Measurements from ENCODE around the gene TNFRSF18.

Gene TNFRSF18

DNA sequence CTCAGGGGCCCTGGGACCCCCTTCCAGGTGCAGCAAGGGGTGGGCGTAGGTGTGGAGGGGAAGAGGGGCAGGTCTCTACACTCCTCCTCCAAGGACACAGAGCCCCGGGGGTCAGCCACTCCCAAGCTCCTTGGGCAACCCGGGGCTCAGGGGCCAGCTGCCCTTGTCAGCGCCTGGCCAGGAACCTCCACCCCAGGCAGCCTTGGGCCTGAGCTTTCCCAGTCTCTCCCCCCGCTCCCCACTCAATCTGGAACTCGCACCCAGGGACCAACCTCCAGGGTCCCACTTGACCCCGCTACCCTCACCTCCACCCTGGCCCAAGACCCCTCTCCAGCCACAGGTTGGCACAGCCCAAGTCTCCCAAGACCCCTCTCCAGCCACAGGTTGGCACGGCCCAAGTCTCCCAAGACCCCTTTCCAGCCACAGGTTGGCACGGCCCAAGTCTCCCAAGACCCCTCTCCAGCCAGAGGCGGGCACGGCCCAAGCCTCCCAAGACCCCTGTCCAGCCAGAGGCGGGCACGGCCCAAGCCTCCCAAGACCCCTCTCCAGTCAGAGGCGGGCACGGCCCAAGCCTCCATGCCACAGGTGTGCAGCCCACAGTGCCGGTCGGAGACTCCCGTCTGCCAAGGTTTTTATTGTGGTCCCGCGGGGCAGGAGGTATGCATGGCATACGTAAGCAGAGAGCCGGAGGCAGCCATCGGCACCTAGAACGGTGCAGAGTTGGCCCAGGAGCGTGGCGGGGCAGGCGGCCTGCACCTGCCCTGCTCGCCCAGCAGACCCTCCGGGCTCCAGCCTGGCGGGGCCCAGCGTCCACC lies 4.5 kb upstream of the TNFRSF18 start:
- DNase-seq, result no peak

- DNase-seq, result no peak
Measured at GRCh38 chr1:1208713-1209433, 2.5 kb upstream of the TNFRSF18 start.

DNA sequence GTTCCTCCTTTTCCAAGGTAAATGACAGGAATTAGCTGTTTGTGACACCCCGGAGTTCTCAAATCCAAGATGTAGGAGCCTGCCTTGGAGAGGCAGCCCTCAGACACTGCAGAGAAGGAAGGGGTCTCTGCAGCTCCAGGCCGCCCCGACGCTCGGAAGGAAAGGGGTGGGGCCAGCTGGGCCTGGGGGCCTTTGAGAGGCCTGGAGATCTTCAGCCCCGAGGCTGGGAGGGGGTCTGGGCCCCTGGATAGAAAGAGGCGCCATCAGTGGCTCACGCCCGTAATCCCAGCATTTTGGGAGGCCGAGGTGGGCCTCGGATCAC lies 1.1 kb upstream of the TNFRSF18 start:
- DNase-seq, result no peak

- DNase-seq, result no peak
Measured at GRCh38 chr1:1206966-1207531, 657 bp upstream of the TNFRSF18 start.

DNA sequence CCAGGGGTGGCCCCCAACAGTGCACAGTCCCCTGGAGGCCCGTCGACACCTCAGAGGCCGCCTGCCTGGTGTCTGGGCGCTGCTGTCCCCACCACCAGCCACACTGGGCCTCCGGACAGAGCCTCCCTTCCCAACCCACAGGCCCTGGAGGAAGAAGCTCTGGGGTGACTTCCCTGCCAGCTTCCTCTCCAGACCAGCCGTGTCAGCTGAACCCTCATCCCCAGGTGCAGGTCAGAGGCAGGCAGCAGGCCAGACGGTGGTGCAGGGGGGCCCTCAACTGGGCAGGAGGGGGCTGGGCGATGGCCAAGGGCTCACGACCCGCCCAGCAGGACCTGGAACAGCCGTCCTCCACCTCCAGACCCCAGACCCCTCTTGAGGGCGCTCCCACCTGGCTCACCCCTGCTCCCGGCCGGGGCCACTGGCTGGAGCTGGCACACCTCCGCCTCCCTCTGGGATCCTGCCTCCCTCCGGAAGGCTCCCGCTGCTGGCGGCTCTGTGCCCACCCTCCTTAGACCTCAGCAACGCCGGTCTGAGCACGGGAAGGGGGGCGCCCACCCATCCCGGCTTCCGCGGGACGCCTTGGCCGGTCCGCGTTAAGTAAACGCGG lies 520 bp downstream of the TNFRSF18 start:
- no peak for DNase-seq

DNA sequence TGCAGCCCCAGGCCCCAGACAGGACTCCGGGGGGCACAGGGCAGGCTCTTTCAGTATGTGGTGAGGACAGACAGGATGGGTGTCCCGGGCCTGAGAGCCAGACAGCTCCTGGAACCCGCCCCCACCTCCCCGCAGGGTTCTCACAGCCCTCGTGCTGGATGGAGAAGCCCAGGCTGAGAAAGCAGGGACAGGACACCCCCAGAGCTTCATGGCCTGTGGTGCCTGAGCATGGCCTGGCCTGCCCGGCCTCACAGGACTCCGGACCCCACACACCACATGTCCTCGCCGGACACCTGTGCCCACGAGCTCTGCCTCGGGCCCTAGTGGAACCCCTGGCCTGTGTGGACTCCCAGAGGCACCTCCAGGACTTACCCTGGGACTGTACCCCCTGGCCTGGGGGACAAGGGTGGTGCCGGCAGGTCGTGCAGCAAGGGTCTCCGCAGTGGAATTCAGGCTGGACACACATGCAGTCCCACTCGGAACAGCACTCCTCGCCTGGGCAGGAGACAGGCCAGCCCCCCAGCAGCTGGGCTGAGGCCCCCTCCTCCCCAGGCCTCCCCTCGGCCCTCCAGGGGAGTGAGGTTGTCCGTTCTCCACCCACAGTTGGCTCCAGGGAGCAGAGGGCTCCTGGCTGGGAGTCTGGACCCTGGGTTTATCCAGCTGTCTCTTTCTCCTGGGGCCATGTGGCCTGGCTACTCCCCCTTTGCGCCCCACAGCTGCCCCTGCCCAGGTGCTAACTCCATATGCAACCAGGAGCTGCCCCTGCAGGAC lies 1.2 kb downstream of the TNFRSF18 start:
- DNase-seq, result no peak

GRCh38 chr1:1204425-1204920 lies 1.9 kb downstream of the TNFRSF18 start:
- DNase-seq, result no peak

GRCh38 chr1:1203561-1204424 lies 2.6 kb downstream of the TNFRSF18 start:
- no peak for DNase-seq

DNA sequence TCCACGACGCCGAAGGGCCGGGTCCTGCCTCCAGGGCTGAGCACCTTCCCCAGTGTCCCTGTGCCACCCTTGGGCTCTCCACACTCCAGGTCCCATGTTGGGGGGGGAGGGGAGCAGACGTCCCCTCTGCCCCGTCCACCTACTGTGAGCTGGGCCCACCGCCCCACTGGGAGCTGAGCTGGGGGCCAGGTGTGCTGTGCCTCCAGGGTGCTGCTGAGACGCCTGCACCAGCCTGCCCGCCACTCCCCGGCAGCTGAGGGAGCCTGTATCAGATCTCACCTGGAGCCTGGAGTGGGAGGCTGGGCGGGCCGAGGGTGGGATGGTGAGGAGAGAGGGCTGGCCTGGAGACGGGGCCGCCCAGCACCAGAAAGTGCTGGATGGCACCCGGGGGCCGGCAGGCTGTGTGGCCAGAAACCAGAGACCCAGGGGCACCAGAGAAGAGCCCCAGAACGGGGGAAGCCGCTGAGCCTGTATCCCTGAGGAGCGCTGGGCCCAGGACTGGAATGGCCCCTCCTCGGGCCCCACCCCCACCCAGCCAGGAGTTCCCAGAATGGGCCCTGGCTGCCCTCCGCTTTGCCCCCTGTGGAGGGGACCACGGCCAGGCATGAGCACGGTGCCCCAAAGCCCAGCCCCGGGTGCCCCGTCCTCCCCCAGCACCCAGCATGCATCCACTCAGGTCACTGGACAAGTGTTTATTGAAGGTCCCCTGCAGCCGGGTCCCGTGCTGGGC lies 3.4 kb downstream of the TNFRSF18 start:
- DNase-seq, result no peak

GRCh38 chr1:1200876-1201810 lies 5.2 kb downstream of the TNFRSF18 start:
- no peak for DNase-seq

DNA sequence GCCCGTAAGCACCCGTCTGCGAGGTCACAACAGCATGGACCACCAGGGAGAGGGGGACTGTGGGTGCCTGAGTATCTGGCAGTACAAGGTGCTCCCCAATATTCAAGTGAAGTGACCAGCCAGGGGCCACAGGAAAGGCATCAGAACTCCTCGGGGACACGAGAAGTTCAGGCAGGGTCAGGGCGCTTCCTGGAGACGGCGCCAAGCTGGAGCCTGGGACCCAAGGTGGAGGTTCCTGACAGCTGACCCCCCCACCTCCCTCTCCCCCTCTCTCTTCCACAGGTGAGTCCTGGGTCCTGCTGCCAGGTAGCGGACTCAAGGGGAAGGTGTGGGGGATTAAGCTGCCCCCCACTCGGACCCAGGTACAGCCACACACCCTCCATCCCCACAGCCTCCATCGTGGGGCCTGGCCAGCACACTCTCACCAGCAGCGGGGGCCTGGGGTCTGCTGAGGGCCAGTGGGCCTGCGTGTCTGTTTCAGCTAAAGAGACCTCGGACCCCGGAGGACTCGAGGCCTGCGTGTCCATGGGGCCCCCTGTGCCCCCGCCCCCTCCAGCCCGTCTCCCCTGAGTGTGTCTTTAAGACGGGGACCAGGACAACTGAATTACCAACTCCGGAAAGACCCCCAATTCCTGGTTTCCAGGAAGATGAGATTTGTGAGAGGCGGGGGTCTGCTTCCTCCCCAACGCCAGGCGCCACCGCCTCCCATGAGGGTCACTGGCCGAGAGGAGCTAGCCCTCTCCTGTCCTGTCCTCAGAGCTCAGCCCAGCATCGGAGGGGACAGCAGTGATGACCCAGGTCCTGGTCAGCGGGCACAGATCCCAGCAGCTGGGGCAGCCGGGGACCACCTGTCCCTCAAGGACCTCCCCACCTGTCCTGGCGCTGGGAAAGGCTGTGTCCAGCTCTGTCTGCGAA lies 6.2 kb downstream of the TNFRSF18 start:
- DNase-seq, result no peak

DNA sequence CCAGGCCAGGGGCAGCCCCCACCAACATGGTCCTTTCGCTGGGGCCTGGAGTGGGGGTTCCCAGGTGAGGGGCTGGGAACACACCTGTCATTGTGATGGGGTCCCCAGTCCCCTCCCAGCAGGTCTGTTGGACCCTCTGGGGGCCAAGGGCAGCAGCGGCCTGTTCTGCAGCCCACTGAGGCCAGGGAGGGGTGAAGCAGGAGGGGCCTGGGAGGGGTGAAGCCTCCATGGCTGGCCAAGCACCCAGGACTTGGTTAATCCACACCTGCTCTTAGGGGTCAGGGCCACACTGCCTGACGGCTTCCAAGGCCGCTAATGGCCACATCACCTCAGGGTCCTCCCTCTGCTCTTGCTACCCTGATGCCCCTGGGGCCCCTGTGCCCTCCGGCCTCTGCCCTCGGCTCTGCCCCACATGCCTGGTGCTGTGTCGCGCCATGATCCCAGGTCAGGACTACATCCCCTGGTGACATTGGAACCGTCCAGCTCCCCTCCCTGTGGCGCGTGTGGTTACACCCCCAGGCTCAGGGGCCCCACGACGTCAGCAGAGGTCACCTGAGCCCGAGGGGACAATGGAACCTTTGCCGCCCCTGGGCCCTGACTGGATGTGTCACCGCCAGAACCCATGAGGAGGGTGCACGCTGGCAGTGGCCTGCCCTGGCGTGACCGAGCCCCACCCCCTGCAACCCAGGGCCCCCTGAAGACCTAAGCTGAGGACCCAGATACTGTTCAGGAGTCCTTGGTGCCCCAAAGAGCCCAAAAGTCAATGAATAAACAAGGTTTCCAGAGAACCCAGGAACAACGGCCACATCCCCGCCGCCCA lies 7.0 kb downstream of the TNFRSF18 start:
- DNase-seq, result no peak

- DNase-seq, result no peak
Measured at GRCh38 chr1:1198423-1199140, 7.8 kb downstream of the TNFRSF18 start.

DNA sequence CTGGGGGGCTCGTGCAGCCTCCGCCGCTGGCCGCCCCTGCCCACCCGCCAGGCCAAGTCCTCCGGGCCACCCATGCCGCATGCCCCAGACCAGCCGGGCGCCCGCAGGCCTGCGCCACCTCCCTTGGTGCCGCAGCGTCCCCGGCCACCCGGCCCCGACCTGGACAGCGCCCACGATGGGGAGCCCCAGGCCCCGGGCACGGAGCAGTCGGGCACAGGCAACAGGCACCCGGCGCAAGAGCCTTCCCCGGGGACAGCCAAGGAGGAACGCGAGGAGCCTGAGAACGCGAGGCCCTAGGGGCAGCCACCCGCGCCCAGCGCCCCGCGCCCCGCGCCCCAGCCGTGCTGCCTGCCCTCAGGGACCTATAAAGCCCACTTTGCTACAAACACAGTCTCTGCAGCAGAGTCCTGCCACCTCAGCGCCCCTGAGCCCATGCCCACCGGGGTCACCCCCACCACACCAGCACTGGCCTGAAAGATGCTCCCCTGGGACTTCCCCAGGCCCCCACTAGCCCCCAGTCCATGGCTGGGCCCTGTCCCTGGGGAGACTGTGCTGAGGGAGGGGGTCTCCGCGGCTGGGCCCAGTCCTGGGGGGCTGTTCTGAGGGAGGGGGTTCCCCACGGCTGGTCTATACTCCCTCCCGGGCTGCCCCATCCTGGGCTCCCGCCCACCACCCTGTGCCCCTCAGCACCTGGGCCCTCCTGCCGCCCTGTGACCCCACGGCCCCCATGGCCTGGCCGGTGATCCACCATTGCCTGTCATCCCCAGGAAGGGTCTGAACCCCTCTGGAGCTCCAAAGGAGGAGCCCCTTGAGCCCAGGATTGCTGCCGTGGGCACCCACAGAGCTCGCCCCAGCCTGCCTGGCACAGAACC lies 8.6 kb downstream of the TNFRSF18 start:
- DNase-seq, result no peak

- DNase-seq, result no peak
Measured at GRCh38 chr1:1197188-1197500, 9.2 kb downstream of the TNFRSF18 start.

Data from activated CD4-positive, alpha-beta T cell treated with anti-CD3 and anti-CD28 coated beads, Interleukin-2, amount 50 U/mL, for 16 hours (primary cell).